WTC11 (cell line): ENCODE measurements around the gene PRKCG.

Source experiments
- TF ChIP-seq, protein P1 (sequence below): sonication (generic); formaldehyde crosslinking; IDR thresholded peaks from 2 replicates; pipeline ENCODE4 v1.8.1; 2022; ENCODE audit warnings: low read depth, missing genetic modification reagents, borderline replicate concordance
- TF ChIP-seq, protein P2 (sequence below): fragments of 200-600 bp; IDR thresholded peaks from 2 replicates; pipeline ENCODE4 v1.8.0; 2022; ENCODE audit warnings: antibody characterized with exemption

GRCh38 chr19:53894707-53895106, 12.7 kb downstream of the PRKCG start:
- TF ChIP-seq, protein P1, sequence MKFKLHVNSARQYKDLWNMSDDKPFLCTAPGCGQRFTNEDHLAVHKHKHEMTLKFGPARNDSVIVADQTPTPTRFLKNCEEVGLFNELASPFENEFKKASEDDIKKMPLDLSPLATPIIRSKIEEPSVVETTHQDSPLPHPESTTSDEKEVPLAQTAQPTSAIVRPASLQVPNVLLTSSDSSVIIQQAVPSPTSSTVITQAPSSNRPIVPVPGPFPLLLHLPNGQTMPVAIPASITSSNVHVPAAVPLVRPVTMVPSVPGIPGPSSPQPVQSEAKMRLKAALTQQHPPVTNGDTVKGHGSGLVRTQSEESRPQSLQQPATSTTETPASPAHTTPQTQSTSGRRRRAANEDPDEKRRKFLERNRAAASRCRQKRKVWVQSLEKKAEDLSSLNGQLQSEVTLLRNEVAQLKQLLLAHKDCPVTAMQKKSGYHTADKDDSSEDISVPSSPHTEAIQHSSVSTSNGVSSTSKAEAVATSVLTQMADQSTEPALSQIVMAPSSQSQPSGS: no peak
- TF ChIP-seq, protein P2, sequence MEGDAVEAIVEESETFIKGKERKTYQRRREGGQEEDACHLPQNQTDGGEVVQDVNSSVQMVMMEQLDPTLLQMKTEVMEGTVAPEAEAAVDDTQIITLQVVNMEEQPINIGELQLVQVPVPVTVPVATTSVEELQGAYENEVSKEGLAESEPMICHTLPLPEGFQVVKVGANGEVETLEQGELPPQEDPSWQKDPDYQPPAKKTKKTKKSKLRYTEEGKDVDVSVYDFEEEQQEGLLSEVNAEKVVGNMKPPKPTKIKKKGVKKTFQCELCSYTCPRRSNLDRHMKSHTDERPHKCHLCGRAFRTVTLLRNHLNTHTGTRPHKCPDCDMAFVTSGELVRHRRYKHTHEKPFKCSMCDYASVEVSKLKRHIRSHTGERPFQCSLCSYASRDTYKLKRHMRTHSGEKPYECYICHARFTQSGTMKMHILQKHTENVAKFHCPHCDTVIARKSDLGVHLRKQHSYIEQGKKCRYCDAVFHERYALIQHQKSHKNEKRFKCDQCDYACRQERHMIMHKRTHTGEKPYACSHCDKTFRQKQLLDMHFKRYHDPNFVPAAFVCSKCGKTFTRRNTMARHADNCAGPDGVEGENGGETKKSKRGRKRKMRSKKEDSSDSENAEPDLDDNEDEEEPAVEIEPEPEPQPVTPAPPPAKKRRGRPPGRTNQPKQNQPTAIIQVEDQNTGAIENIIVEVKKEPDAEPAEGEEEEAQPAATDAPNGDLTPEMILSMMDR: no peak
